ENCODE measurements around the gene LAD1. TPM values are rescaled to one million over a fixed set of nuclear protein-coding genes. Genes with fewer than 3 reads are reported as not detected.
A peak's percentile ranks its signal among the peaks of the same experiment; 100 is the strongest.

Gene LAD1
- total and polyA plus RNA-seq, 2 of the 13 experiments (the other 11 are each of a cell fraction or from before 2014, with no cell fraction given) = 10.8 to 65.6 TPM

DNA sequence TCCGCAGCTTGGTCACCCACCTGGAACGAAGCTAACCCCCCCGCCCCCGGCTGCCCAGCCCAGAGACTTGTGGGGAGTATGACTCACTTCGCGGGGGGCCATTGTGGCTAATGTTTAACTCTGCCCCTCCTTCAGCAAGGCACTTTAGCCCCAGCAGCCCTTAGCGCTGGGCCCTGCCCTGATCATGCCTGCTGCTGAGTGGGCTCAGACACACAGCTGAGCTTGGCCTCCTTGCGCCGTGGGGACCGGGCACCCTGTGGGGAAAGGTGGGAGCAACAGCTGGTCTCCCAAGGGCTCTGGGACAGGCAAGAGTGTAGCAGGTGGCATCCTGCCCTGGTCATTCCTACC is 6.3 kb upstream of the LAD1 start (continued):
- TF ChIP-seq, protein P1, sequence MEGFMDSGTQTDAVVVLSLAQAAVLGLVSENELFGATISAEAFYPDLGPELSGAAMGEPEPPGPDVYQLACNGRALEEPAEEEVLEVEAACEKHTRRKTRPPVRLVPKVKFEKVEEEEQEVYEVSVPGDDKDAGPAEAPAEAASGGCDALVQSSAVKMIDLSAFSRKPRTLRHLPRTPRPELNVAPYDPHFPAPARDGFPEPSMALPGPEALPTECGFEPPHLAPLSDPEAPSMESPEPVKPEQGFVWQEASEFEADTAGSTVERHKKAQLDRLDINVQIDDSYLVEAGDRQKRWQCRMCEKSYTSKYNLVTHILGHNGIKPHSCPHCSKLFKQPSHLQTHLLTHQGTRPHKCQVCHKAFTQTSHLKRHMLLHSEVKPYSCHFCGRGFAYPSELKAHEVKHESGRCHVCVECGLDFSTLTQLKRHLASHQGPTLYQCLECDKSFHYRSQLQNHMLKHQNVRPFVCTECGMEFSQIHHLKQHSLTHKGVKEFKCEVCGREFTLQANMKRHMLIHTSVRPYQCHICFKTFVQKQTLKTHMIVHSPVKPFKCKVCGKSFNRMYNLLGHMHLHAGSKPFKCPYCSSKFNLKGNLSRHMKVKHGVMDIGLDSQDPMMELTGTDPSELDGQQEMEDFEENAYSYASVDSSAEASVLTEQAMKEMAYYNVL (CRISPR knock-in tag; IDR thresholded peaks at IDR 0.05; ENCODE audit: borderline replicate concordance) = no peak
- TF ChIP-seq HNRNPUL1 (IDR thresholded peaks at IDR 0.05; ENCODE audit: low read depth, low read length) (peak; percentile 94), ZNF3 (CRISPR knock-in tag; IDR thresholded peaks at IDR 0.05) (no peak), MXD4 (CRISPR knock-in tag; IDR thresholded peaks at IDR 0.05) (no peak), ZNF557 (CRISPR knock-in tag; IDR thresholded peaks at IDR 0.05) (no peak), ZNF234 (CRISPR knock-in tag; conservative IDR thresholded peaks at IDR 0.05) (no peak), ZNF530 (CRISPR knock-in tag; IDR thresholded peaks at IDR 0.05; ENCODE audit: low read depth) (no peak), EHMT2 (IDR thresholded peaks at IDR 0.05; ENCODE audit: borderline replicate concordance, low read depth, low read length) (no peak), ZNF777 (CRISPR knock-in tag; IDR thresholded peaks at IDR 0.05) (peak; percentile 35; the same call in 1 of the 2 replicates), HOXA7 (CRISPR knock-in tag; IDR thresholded peaks at IDR 0.05) (no peak), JUN (CRISPR knock-in tag; IDR thresholded peaks at IDR 0.05) (peak; percentile 72; the same call in 1 of the 2 replicates), ZSCAN21 (CRISPR knock-in tag; IDR thresholded peaks at IDR 0.05; ENCODE audit: borderline replicate concordance) (0 out of 2 replicates have a peak, but pooled peaks have one; percentile 59), MTA1 (CRISPR knock-in tag; IDR thresholded peaks at IDR 0.05; ENCODE audit: borderline replicate concordance) (peak; percentile 51; the same call in 1 of the 2 replicates), SNAI1 (CRISPR knock-in tag; IDR thresholded peaks at IDR 0.05; ENCODE audit: borderline replicate concordance) (no peak), RAD51 (IDR thresholded peaks at IDR 0.05; ENCODE audit: borderline replicate concordance) (no peak), ZNF101 (CRISPR knock-in tag; IDR thresholded peaks at IDR 0.05; ENCODE audit: borderline replicate concordance, low read depth) (no peak), ZEB1 (IDR thresholded peaks at IDR 0.05; ENCODE audit: insufficient replicate concordance, low read depth) (no peak), ZNF660 (CRISPR knock-in tag; IDR thresholded peaks at IDR 0.05; ENCODE audit: borderline replicate concordance, low read depth) (no peak)
- TF ChIP-seq, protein P2, sequence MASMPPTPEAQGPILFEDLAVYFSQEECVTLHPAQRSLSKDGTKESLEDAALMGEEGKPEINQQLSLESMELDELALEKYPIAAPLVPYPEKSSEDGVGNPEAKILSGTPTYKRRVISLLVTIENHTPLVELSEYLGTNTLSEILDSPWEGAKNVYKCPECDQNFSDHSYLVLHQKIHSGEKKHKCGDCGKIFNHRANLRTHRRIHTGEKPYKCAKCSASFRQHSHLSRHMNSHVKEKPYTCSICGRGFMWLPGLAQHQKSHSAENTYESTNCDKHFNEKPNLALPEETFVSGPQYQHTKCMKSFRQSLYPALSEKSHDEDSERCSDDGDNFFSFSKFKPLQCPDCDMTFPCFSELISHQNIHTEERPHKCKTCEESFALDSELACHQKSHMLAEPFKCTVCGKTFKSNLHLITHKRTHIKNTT (CRISPR knock-in tag; IDR thresholded peaks at IDR 0.05) = no peak
- TF ChIP-seq, protein P3, sequence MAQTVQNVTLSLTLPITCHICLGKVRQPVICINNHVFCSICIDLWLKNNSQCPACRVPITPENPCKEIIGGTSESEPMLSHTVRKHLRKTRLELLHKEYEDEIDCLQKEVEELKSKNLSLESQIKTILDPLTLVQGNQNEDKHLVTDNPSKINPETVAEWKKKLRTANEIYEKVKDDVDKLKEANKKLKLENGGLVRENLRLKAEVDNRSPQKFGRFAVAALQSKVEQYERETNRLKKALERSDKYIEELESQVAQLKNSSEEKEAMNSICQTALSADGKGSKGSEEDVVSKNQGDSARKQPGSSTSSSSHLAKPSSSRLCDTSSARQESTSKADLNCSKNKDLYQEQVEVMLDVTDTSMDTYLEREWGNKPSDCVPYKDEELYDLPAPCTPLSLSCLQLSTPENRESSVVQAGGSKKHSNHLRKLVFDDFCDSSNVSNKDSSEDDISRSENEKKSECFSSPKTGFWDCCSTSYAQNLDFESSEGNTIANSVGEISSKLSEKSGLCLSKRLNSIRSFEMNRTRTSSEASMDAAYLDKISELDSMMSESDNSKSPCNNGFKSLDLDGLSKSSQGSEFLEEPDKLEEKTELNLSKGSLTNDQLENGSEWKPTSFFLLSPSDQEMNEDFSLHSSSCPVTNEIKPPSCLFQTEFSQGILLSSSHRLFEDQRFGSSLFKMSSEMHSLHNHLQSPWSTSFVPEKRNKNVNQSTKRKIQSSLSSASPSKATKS (CRISPR knock-in tag; IDR thresholded peaks at IDR 0.05) = no peak
- TF ChIP-seq, protein P4, sequence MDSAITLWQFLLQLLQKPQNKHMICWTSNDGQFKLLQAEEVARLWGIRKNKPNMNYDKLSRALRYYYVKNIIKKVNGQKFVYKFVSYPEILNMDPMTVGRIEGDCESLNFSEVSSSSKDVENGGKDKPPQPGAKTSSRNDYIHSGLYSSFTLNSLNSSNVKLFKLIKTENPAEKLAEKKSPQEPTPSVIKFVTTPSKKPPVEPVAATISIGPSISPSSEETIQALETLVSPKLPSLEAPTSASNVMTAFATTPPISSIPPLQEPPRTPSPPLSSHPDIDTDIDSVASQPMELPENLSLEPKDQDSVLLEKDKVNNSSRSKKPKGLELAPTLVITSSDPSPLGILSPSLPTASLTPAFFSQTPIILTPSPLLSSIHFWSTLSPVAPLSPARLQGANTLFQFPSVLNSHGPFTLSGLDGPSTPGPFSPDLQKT (CRISPR knock-in tag; IDR thresholded peaks at IDR 0.05; ENCODE audit: borderline replicate concordance) = no peak
- TF ChIP-seq, protein P5, sequence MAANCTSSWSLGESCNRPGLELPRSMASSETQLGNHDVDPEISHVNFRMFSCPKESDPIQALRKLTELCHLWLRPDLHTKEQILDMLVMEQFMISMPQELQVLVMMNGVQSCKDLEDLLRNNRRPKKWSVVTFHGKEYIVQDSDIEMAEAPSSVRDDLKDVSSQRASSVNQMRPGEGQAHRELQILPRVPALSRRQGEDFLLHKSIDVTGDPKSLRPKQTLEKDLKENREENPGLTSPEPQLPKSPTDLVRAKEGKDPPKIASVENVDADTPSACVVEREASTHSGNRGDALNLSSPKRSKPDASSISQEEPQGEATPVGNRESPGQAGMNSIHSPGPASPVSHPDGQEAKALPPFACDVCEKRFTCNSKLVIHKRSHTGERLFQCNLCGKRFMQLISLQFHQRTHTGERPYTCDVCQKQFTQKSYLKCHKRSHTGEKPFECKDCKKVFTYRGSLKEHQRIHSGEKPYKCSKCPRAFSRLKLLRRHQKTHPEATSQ (CRISPR knock-in tag; IDR thresholded peaks at IDR 0.05; ENCODE audit: borderline replicate concordance) = no peak

Data from HepG2 (cell line).